GM12878 (cell line): ENCODE results near the gene CCDC3. TPM values are rescaled to one million over a fixed set of nuclear protein-coding genes. Genes with fewer than 3 reads are reported as not detected.

Source experiments
- ATAC-seq: fragments of 200-7000 bp; cut with Tn5 transposase; 3 replicates; pipeline ENCODE4 v1.9.1; 2020; ENCODE audit warnings: mild to moderate bottlenecking, moderate library complexity
- BruUV-seq: library from RNA; stranded (reverse); fragments of 400-500 nt; replicated peaks from 2 replicates; lab custom pipeline; 2021; lab: Mats Ljungman, UMichigan
- CTCF ChIA-PET: fragments of 300-600 bp; sonication (Branson Sonifier 250); formaldehyde crosslinking; extraction: SDS; loops from one replicate; lab custom pipeline; 2021; ENCODE audit warnings: inconsistent platforms; lab: Yijun Ruan, JAX
- POLR2A ChIA-PET: fragments of 350-600 bp; formaldehyde crosslinking; extraction: SDS; loops from one replicate; lab custom pipeline; 2021; ENCODE audit warnings: inconsistent platforms; lab: Charles Lee
- RAD21 ChIA-PET: fragments of 300-600 bp; sonication (Branson Sonifier 250); formaldehyde crosslinking; loops from one replicate; lab custom pipeline; 2023; ENCODE audit warnings: antibody characterized with exemption; ENCODE audit not compliant: unreplicated experiment; lab: Charles Lee
- SMC1A ChIA-PET: fragments of 300-600 bp; sonication (Branson Sonifier 250); formaldehyde crosslinking; loops from one replicate; lab custom pipeline; 2023; ENCODE audit not compliant: unreplicated experiment, uncharacterized antibody; lab: Charles Lee
- DNase-seq: peaks from one replicate; pipeline ENCODE4 v3.0.0-alpha.2; 2011; ENCODE audit warnings: low read depth, low spot score
- FAIRE-seq: peaks from 3 replicates; lab custom pipeline; 2011; peaks lifted over from hg19 to GRCh38; lab: Jason Lieb, UNC
- H2AFZ ChIP-seq: 2 replicates; pipeline ENCODE4 v1.6.0; 2011; ENCODE audit warnings: low read depth, low read length, control low read depth; ENCODE audit not compliant: control insufficient read depth
- H3K27ac ChIP-seq: 2 replicates; pipeline ENCODE4 v1.5.1; 2011; ENCODE audit warnings: control low read depth; ENCODE audit not compliant: control insufficient read depth, insufficient read depth
- H3K27me3 ChIP-seq, 2 experiments: replicated peaks in 1 of 2; 2 replicates each; pipeline versions ENCODE4 v1.6.0 to v1.6.1; 2011; ENCODE audit warnings: low read length in 1 of 2; ENCODE audit not compliant: control insufficient read depth in 2 of 2, insufficient read depth in 2 of 2
- H3K36me3 ChIP-seq, 2 experiments: 2 replicates each; pipeline ENCODE4 v1.5.1; 2011; ENCODE audit warnings: low read length in 1 of 2; ENCODE audit not compliant: control insufficient read depth in 2 of 2, insufficient read depth in 2 of 2
- H3K4me1 ChIP-seq: 2 replicates; pipeline ENCODE4 v1.6.1; 2011; ENCODE audit warnings: mild to moderate bottlenecking, low read length, moderate library complexity, mixed read lengths; ENCODE audit not compliant: control insufficient read depth, insufficient read depth
- H3K4me2 ChIP-seq: 2 replicates; pipeline ENCODE4 v1.6.0; 2011; ENCODE audit warnings: control low read depth; ENCODE audit not compliant: control insufficient read depth, insufficient read depth
- H3K4me3 ChIP-seq: fragments of 200-600 bp; sonication (generic); 2 replicates; pipeline ENCODE4 v1.5.1; 2016
- H3K79me2 ChIP-seq: 2 replicates; pipeline ENCODE4 v1.6.0; 2011; ENCODE audit warnings: low read length; ENCODE audit not compliant: control insufficient read depth, insufficient read depth
- H3K9ac ChIP-seq: 2 replicates; pipeline ENCODE4 v1.8.0; 2011; ENCODE audit warnings: low read length, control low read depth, mixed read lengths; ENCODE audit not compliant: control insufficient read depth, insufficient read depth
- H3K9me3 ChIP-seq: replicated peaks from 3 replicates; pipeline ENCODE4 v1.5.1; 2011; ENCODE audit warnings: mild to moderate bottlenecking, low read length; ENCODE audit not compliant: control insufficient read depth, insufficient read depth
- H4K20me1 ChIP-seq: 2 replicates; pipeline ENCODE4 v1.6.0; 2011; ENCODE audit not compliant: control insufficient read depth, insufficient read depth
- CREB1 ChIP-seq: IDR thresholded peaks from 2 replicates; pipeline ENCODE4 v1.6.1; 2012; ENCODE audit warnings: low read depth, mild to moderate bottlenecking, inconsistent platforms
- CREM ChIP-seq: IDR thresholded peaks from 2 replicates; pipeline ENCODE4 v1.6.1; 2014; ENCODE audit warnings: antibody characterized with exemption, low read depth
- EED ChIP-seq: sonication (generic); IDR thresholded peaks from 2 replicates; pipeline ENCODE4 v1.6.1; 2016; ENCODE audit warnings: antibody characterized with exemption, low read depth
- ETV6 ChIP-seq, 2 experiments: fragments of 450-650 bp in 1 of 2; IDR thresholded peaks in 1 of 2; conservative IDR thresholded peaks in 1 of 2; 2 replicates each; pipeline ENCODE4 v1.6.1; 2014; ENCODE audit warnings: antibody characterized with exemption in 1 of 2, borderline replicate concordance in 1 of 2, low read depth in 1 of 2, mild to moderate bottlenecking in 1 of 2, moderate library complexity in 1 of 2
- EZH2 ChIP-seq: IDR thresholded peaks from 2 replicates; pipeline ENCODE4 v1.6.1; 2012; ENCODE audit warnings: low read depth, mild to moderate bottlenecking, control low read depth, inconsistent platforms, low read length, borderline replicate concordance; ENCODE audit not compliant: control insufficient read depth
- GATAD2B ChIP-seq: fragments of 450-650 bp; conservative IDR thresholded peaks from 2 replicates; pipeline ENCODE4 v1.6.1; 2017; ENCODE audit warnings: low read depth, mild to moderate bottlenecking, moderate library complexity
- IRF5 ChIP-seq: fragments of 450-650 bp; IDR thresholded peaks from 2 replicates; pipeline ENCODE4 v1.6.1; 2017; ENCODE audit warnings: borderline replicate concordance
- MEF2A ChIP-seq: IDR thresholded peaks from 2 replicates; pipeline ENCODE4 v1.6.1; 2011; ENCODE audit warnings: low read depth, mild to moderate bottlenecking, low read length, moderate library complexity; ENCODE audit not compliant: insufficient read depth
- MYC ChIP-seq: IDR thresholded peaks from 2 replicates; pipeline ENCODE4 v1.6.1; 2011; ENCODE audit warnings: mild to moderate bottlenecking, low read length, moderate library complexity, inconsistent platforms; ENCODE audit not compliant: insufficient read depth, insufficient replicate concordance, insufficient read length, severe bottlenecking
- NRF1 ChIP-seq: conservative IDR thresholded peaks from 2 replicates; pipeline ENCODE4 v1.6.1; 2011; ENCODE audit warnings: mild to moderate bottlenecking, low read depth, low read length, improper control_type of control experiment
- POLR2AphosphoS5 ChIP-seq: IDR thresholded peaks from 2 replicates; pipeline ENCODE4 v1.6.1; 2011; ENCODE audit warnings: mild to moderate bottlenecking, low read length, inconsistent platforms
- RFX5 ChIP-seq: IDR thresholded peaks from 2 replicates; pipeline ENCODE4 v1.6.1; 2011; ENCODE audit warnings: low read depth, low read length, improper control_type of control experiment
- SMAD1 ChIP-seq: fragments of 450-650 bp; IDR thresholded peaks from 2 replicates; pipeline ENCODE4 v1.6.1; 2018; ENCODE audit warnings: mild to moderate bottlenecking, low read depth; ENCODE audit not compliant: partially characterized antibody
- SMC3 ChIP-seq: IDR thresholded peaks from 2 replicates; pipeline ENCODE4 v1.6.1; 2011; ENCODE audit warnings: low read length, improper control_type of control experiment, borderline replicate concordance
- TCF12 ChIP-seq: IDR thresholded peaks from 2 replicates; pipeline ENCODE4 v1.6.1; 2011; ENCODE audit warnings: low read depth, mild to moderate bottlenecking, low read length
- ZNF217 ChIP-seq: fragments of 450-650 bp; IDR thresholded peaks from 2 replicates; pipeline ENCODE4 v1.6.1; 2017; ENCODE audit warnings: antibody characterized with exemption, mild to moderate bottlenecking
- WGBS: methylation state at CpG from one replicate; pipeline ENCODE4 v1.1.6; 2016; ENCODE audit warnings: low lambda C conversion rate; ENCODE audit not compliant: insufficient replicate concordance, insufficient coverage; ENCODE audit errors: missing lambda C conversion rate; 5-methylcytosine and 5-hydroxymethylcytosine counted together
- in situ Hi-C: fragments of 300-500 bp; cut with MboI; formaldehyde crosslinking; loops from 9 replicates; pipeline ENCODE4 v1.14.3; 2018; ENCODE audit warnings: mixed read lengths
- intact Hi-C: fragments of 100-400 bp; cut with micrococcal nuclease; formaldehyde crosslinking; loops from one replicate; pipeline ENCODE4 v1.14.2; 2022; ENCODE audit not compliant: unreplicated experiment
- polyA plus RNA-seq, 11 experiments: library from polyadenylated mRNA; depleted of rRNA in 4 of 11; unstranded in 6 of 11; stranded (reverse) in 5 of 11; fragments of >200 nt; fragmentation: Nextera tagmentation in 4 of 11; fragmentation: Illumina TruSeq in 1 of 11; extraction: Ambion mirVana in 4 of 11; extraction: Trizol in 1 of 11; gene quantifications; 1 replicate in 1 of 11; 2 replicates in 10 of 11; pipeline versions ENCODE4 v1.2.1 to v1.2.3, GENCODE V29; 2011 to 2016; ENCODE audit warnings: inconsistent platforms in 2 of 11, missing spikeins in 2 of 11, low read depth in 1 of 11
- total RNA-seq, 4 experiments: library from RNA; depleted of rRNA in 3 of 4; stranded (reverse); fragments of >200 nt in 3 of 4; fragmentation: Illumina TruSeq in 1 of 4; extraction: Trizol in 1 of 4; gene quantifications; 2 replicates each; pipeline versions ENCODE4 v1.2.1 to v1.2.3, GENCODE V29; 2013 to 2021

CCDC3 gene
- total and polyA plus RNA-seq, 10 of the 15 experiments (the other 5 are each of a cell fraction or from before 2014, with no cell fraction given), result 0.08 TPM; not detected in 9

DNA sequence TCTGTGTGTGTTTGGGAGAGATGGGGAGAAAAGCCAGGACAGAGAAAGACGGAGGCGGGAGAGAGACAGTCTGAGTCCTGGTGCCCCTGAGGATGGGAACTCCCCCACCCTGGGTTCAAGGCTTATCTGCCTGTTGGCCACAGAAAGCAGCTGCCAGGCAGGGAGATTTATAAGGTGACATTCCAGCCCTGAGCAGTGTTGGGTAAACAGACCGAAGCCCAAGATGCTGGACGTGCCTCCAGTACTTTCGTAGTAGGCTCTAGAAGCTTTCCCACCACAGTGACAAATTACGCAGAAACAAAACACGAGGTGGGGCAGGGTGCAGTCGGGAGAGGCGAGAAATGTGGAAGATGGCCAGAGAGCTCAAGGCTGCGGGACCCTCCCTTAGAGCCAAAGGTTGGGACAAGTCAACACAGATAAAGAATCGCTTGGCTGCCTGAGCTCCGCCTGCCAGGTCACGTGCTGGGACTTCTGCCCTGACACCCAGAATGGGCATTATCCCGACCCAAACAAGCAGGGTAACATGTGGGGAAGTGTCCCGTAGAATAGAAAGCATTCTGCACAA is 41.1 kb downstream of the CCDC3 start:
- H3K36me3 ChIP-seq, result no peaks in the 10 kb centered on the region
- intact Hi-C loops, result no loop called here
- DNase-seq, result no peak
- ChIA-PET RAD21 (no interaction called here), POLR2A (interaction anchor here (0.6 kb wide), 1 partner anchor 330 kb away, joined by 5 read pairs; no protein-coding TSS in a partner anchor), SMC1A (no interaction called here), CTCF (no interaction called here)
- H3K4me3 ChIP-seq, result no peak overlapping the region
- no peaks in the 10 kb centered on the region; a peak in 1 of 4 replicates for H3K27me3 ChIP-seq
- H3K4me2 ChIP-seq, result no peak overlapping the region
- no peak overlapping the region for H2AFZ ChIP-seq
- H3K9ac ChIP-seq, result no peak overlapping the region
- no peaks in the 10 kb centered on the region for H3K4me1 ChIP-seq
- H3K27ac ChIP-seq, result no peak overlapping the region
- H3K9me3 ChIP-seq, result no peaks in the 10 kb centered on the region
- H4K20me1 ChIP-seq, result no peaks in the 10 kb centered on the region
- no peak for TF ChIP-seq MEF2A
- no peak for TF ChIP-seq TCF12
- TF ChIP-seq SMAD1, result no peak
- no peak for TF ChIP-seq CREB1
- no peak for FAIRE-seq
- no peaks in the 10 kb centered on the region for H3K79me2 ChIP-seq
- ATAC-seq, result no peak
- in situ Hi-C loops, result no loop called here
- 44% methylated on average over 15 of the region's 15 CpGs for WGBS
- no TSS peak for BruUV-seq

- Histone ChIP-seq H3K36me3 (no peaks in the 10 kb centered on the region), H3K27me3 (no peaks in the 10 kb centered on the region), H3K79me2 (no peaks in the 10 kb centered on the region), H3K9me3 (no peaks in the 10 kb centered on the region; the same call in 2 of the 3 replicates), H4K20me1 (no peaks in the 10 kb centered on the region), H3K9ac (no peak overlapping the region), H3K4me3 (no peak overlapping the region), H3K4me1 (no peaks in the 10 kb centered on the region), H2AFZ (no peak overlapping the region), H3K27ac (no peak overlapping the region), H3K4me2 (no peak overlapping the region)
- CTCF ChIA-PET, result no interaction called here
- RAD21 ChIA-PET, result no interaction called here
- no peak for FAIRE-seq
- intact Hi-C loops, result no loop called here
- SMC1A ChIA-PET, result no interaction called here
- BruUV-seq, result no TSS peak
- DNase-seq, result no peak
- POLR2A ChIA-PET, result no interaction called here
- ATAC-seq, result no peak
- WGBS, result 24% methylated on average over 5 of the region's 5 CpGs
- in situ Hi-C loops, result no loop called here
- TF ChIP-seq EED (no peak), GATAD2B (no peak), ETV6 (conservative IDR thresholded peaks at IDR 0.05 in 1 of 2, IDR thresholded peaks at IDR 0.05 in 1 of 2; ENCODE audit: borderline replicate concordance in 1 of 2, low read depth in 1 of 2) (no peak), ZNF217 (no peak), NRF1 (no peak), RFX5 (no peak), IRF5 (no peak), EZH2 (no peak), CREM (no peak), SMC3 (no peak), MYC (no peak), POLR2AphosphoS5 (no peak)
Observed at GRCh38 chr10:12958546-12959110, 42.9 kb downstream of the CCDC3 start.
